ENCODE results near the gene CHRND. TPM values are rescaled to one million over a fixed set of nuclear protein-coding genes. Genes with fewer than 3 reads are reported as not detected.

The CHRND gene
- total RNA-seq, 4 donors from 2014 or later = not detected

DNA sequence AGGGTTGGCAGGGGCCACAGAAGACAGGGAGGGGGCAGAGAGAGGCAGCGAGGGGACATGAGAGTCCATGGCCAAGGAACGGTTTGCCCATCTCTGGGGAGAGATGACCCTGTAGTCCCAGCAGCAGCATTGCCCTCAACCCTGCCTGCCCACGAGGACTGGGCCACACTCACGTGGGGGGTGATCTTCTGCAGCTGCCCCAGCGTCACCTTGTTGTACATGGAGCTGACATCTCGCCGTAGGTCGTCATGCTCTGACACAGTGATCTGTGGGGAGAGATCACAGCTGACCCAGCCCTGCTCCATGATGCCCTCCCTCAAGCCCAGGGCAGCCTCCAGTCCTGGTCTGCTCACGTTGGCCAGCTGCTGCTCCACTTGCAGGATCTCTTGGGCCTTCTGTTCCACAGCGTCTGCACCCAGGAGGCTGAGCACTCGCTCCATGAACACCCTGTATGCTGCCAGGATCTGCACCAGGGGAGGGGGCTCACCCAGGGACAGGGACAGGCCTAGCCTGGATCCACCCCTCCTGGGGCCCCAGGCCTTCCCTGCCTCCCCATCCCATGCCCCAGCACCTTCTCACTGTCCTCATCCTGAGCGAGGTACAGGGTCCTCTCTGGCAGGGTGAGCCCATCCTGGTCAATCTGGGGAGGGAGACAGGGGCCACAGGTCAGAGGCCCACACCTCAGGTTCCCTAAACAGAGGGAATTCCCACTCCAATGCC, 41.2 kb upstream of the CHRND start:
- ATAC-seq (ENCODE audit: low FRiP score) (no peak), DNase-seq (ENCODE audit: low spot score) (no peak)
- TF ChIP-seq, protein P1, sequence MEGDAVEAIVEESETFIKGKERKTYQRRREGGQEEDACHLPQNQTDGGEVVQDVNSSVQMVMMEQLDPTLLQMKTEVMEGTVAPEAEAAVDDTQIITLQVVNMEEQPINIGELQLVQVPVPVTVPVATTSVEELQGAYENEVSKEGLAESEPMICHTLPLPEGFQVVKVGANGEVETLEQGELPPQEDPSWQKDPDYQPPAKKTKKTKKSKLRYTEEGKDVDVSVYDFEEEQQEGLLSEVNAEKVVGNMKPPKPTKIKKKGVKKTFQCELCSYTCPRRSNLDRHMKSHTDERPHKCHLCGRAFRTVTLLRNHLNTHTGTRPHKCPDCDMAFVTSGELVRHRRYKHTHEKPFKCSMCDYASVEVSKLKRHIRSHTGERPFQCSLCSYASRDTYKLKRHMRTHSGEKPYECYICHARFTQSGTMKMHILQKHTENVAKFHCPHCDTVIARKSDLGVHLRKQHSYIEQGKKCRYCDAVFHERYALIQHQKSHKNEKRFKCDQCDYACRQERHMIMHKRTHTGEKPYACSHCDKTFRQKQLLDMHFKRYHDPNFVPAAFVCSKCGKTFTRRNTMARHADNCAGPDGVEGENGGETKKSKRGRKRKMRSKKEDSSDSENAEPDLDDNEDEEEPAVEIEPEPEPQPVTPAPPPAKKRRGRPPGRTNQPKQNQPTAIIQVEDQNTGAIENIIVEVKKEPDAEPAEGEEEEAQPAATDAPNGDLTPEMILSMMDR (IDR thresholded peaks at IDR 0.05) = no peak

DNA sequence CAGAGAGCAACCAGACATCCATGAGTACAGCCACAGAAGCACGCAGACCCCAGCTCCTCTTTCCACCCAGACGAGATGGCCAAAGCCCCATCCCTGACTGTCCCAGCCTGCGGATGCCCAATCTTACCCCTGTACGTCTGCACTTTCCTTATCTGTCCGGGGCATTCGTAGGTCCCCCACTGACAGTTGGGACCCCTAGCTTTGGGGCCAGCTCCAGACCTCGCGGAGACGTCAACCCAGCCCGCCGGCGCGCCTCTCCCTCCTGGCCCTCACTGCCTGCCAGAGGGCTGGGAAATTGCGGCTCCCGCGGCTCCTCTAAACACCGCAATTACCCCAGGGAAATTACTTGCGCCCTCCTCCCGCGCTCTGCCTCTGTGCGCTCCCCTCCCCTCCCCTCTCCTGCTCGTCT, 40.6 kb upstream of the CHRND start:
- DNase-seq (ENCODE audit: low spot score) = no peak
- ATAC-seq (ENCODE audit: low FRiP score) = no peak
- TF ChIP-seq, protein P1 (IDR thresholded peaks at IDR 0.05) = no peak

DNA sequence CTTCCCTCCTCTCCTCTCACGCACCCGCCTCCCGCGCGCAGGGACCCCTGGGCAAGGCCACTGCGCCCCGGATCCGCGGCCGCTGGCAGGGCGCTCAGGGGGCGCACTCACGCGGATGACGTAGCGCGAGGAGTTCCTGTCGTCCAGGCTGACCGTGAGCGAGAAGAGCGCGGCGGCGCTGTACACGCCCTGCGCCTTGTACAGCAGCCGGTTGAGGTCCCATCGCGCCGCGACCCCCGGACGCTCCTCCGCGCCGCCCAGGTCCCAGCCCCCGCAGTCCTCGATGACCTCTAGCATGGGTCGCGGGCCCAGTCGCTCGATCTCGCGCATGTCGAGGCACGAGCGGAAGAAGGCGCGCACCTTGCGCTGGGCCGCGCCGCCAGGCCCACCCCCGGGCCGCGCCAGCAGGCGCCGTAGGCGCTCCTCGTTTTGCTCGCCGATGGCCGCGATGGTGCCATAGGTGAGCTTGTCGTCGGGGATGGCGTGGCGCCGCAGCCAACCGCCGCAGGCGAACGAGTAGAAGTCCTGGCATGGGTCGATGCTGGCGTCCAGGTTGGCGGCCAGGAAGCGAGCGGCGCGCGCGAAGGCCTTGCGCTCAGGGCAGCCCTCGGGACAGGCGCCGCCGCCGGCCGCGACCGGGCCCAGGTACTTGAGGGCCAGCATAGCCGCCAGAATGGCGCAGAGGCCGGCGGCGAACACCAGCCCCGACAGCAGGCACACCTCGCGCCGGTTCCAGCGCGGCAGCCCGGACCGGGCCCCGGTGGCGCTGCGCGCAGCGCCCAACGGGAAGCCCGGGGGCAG, 40.0 kb upstream of the CHRND start:
- TF ChIP-seq, protein P1 (IDR thresholded peaks at IDR 0.05) = no peak
- no peak for ATAC-seq (ENCODE audit: low FRiP score)
- no peak for DNase-seq (ENCODE audit: low spot score)

DNA sequence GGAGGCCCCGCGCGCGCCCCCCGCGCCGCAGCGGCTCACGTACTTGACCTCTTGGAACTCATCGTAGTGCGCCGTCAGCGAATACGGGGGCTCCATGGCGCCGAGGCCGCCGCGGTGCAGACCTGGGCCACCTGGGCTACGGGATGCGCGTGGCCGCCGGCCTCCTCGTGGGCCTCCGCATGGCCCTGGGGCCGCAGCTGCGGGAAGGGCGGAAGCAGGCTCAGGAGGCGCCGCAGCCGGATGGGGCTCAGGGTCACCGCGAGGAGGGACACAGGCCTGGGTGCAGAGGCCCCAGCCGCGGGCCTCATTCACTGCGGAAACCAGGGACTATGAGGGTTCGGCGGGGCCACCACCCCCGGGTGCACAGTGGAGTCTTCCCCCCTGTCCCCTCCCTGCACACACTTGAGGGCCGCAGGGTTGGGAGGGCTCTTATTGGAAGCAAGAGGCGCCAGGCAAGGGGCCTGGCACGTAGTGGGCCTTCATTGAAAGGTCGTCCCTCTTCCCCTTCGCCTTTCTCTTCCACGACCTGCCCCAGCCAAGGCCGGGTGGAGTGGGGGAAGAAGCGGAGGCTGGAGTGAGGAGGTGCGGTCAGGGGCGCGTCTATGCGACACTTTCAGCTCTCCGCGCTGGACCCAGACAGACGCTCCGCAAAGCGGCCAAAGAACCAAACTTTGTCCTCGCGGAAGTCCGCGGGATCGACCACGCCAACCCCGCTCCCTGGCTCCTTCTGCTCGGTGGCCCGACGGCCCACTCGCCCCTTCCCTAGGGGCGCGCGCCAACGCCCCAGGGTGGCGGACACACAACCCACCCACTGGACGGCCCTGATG, 39.2 kb upstream of the CHRND start:
- TF ChIP-seq, protein P1 (IDR thresholded peaks at IDR 0.05) = no peak
- ATAC-seq (ENCODE audit: low FRiP score) (no peak), DNase-seq (ENCODE audit: low spot score) (no peak)

DNA sequence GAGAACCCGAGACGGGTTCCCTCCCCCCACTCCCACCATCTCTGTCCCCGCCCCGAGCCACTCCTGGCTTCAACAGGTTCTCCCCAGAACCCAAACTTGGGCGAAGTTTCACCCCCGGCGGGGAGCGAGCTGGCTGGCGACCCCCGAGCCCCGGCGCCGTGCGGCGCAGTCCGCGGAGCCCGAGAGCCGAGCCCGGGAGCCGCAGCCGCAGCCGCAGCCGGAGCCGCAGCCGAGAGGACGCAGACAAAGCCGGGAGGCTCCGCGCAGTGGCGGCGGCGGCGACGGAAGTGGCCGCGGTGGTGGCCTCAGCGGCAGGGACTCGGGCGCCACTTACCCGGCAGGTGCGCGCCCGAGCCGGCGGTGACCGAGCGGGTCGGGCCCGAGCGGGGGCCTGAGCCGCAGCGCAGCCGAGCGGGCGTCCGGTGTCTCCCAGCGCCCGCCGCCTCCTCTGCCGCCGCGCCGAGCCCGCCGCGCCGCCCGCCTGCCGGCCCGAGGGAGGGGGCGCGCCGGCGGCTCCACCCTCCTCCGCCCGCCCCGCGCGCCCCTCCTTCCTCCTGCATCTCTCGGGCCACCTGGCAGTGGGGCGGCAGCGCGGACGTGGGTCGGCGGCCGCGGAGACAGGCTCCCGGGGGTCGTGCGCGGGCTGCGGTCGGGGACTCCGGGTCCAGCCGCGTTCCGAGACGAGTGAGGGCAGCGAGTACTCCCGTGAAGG, 38.4 kb upstream of the CHRND start, which contains the start of gene ECEL1:
Gene ECEL1 (minus strand): TSS at position 450 of the 712 bp plus-strand sequence. CDS start 1,181 bp downstream, outside the sequence.
- ATAC-seq (ENCODE audit: low FRiP score) (no peak), DNase-seq (ENCODE audit: low spot score) (no peak)
- TF ChIP-seq, protein P1 (IDR thresholded peaks at IDR 0.05) = no peak

DNA sequence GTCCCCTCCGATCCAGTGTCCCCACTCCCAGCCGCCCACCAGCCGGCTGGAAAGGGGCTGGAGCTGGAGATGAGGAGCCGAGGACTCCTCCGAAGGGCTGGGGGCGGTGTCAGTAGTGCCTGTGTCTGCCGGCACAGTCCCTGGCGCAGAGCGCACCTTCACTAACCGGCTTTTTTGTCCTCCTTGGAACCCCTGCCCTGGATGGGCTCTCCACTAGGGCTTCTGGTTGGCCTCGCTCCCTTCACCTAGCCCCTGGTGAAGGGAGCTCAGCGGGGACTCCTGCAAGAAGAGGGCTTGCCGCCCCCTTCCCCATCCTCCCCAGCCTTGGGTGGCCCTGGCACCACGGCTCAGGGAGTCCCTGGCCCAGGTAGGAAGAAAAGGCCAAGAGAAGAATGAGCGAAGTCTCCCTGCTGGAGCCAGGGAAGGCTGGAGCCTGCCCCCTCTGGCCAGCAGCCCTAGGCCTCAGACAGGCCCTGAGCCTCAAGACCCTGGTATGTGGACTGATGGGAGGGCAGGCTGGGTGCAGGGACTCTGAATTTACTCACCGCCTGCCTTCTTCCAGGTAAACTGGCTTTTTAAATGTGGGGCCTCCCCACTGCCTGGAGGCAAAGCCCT, 37.8 kb upstream of the CHRND start:
- DNase-seq (ENCODE audit: low spot score) (no peak), ATAC-seq (ENCODE audit: low FRiP score) (no peak)
- TF ChIP-seq, protein P1 (IDR thresholded peaks at IDR 0.05) = no peak

All from omental fat pad (tissue), 4 donors.